GM12891 (cell line): ENCODE measurements around the gene OLA1.
"Not testable (repeated sequence)": the region's sequence is repeated elsewhere in the genome, so short reads cannot be mapped to it uniquely, and the experiment has no call there.

Experiments
- DNase-seq: peaks from one replicate; pipeline ENCODE4 v3.0.0; 2011; ENCODE audit warnings: low spot score; ENCODE audit not compliant: insufficient read length
- FAIRE-seq: peaks from 2 replicates; lab custom pipeline; 2011; peaks lifted over from hg19 to GRCh38; lab: Jason Lieb, UNC
- PAX5 ChIP-seq: IDR thresholded peaks from 2 replicates; pipeline ENCODE4 v1.6.1; 2011; ENCODE audit warnings: low read length, moderate library complexity, mild to moderate bottlenecking; ENCODE audit not compliant: insufficient read depth, severe bottlenecking
- POLR2A ChIP-seq: IDR thresholded peaks from 2 replicates; pipeline ENCODE4 v1.6.1; 2011; ENCODE audit warnings: low read depth, low read length, control low read depth
- POLR2AphosphoS5 ChIP-seq: IDR thresholded peaks from 2 replicates; pipeline ENCODE4 v1.6.1; 2011; ENCODE audit warnings: low read depth, low read length, control low read depth
- POU2F2 ChIP-seq: IDR thresholded peaks from 2 replicates; pipeline ENCODE4 v1.6.1; 2011; ENCODE audit warnings: low read depth, mild to moderate bottlenecking, control low read depth, low read length, moderate library complexity
- SPI1 ChIP-seq: IDR thresholded peaks from 2 replicates; pipeline ENCODE4 v1.6.1; 2011; ENCODE audit warnings: low read depth, low read length, control low read depth
- TAF1 ChIP-seq: IDR thresholded peaks from 2 replicates; pipeline ENCODE4 v1.6.1; 2011; ENCODE audit warnings: low read depth, low read length, control low read depth

The OLA1 gene

GRCh38 chr2:174254267-174254666 lies 5.9 kb upstream of the OLA1 start:
- no peak for FAIRE-seq

GRCh38 chr2:174248998-174249592 lies 763 bp upstream of the OLA1 start:
- no peak for TF ChIP-seq POLR2A
- no peak for TF ChIP-seq PAX5
- no peak for TF ChIP-seq POU2F2
- TF ChIP-seq POLR2AphosphoS5, result no peak
- no peak for TF ChIP-seq TAF1
- TF ChIP-seq SPI1, result no peak
- FAIRE-seq (no peak), DNase-seq (no peak)

More at GRCh38 chr2:174254267-174254666, 5.9 kb upstream of the OLA1 start:
- DNase-seq, result no peak
- no peak for TF ChIP-seq POLR2A
- no peak for TF ChIP-seq POU2F2
- TF ChIP-seq PAX5, result no peak
- TF ChIP-seq TAF1, result no peak
- no peak for TF ChIP-seq POLR2AphosphoS5

- no peak for FAIRE-seq
- no peak for TF ChIP-seq POLR2AphosphoS5
- TF ChIP-seq SPI1, result no peak
- no peak for TF ChIP-seq TAF1
- no peak for TF ChIP-seq POLR2A
- TF ChIP-seq POU2F2, result no peak
- TF ChIP-seq PAX5, result no peak
- peak; percentile 17 for DNase-seq
Observed at GRCh38 chr2:174247474-174248186, 702 bp downstream of the OLA1 start.

- TF ChIP-seq TAF1 (no peak), SPI1 (no peak)
- DNase-seq (no peak), FAIRE-seq (no peak)
Observed at GRCh38 chr2:174246944-174247381, 1.4 kb downstream of the OLA1 start.

- not testable (repeated sequence) for FAIRE-seq, DNase-seq
Observed at GRCh38 chr2:174245628-174246027, 2.7 kb downstream of the OLA1 start.

GRCh38 chr2:174245065-174245464 lies 3.3 kb downstream of the OLA1 start:
- TF ChIP-seq TAF1 (no peak), PAX5 (no peak), SPI1 (no peak), POLR2A (no peak), POLR2AphosphoS5 (no peak), POU2F2 (no peak)
- FAIRE-seq (no peak), DNase-seq (no peak)

GRCh38 chr2:174243812-174244211 lies 4.5 kb downstream of the OLA1 start:
- DNase-seq, result no peak
- TF ChIP-seq POLR2AphosphoS5, result no peak
- no peak for FAIRE-seq

- TF ChIP-seq POU2F2, result no peak
- no peak for TF ChIP-seq POLR2AphosphoS5
- TF ChIP-seq TAF1, result no peak
- TF ChIP-seq SPI1, result no peak
- DNase-seq, result no peak
- no peak for FAIRE-seq
Observed at GRCh38 chr2:174240097-174240496, 8.2 kb downstream of the OLA1 start.

- TF ChIP-seq POLR2A (no peak), TAF1 (no peak), SPI1 (no peak), POU2F2 (no peak), PAX5 (no peak), POLR2AphosphoS5 (no peak)
- FAIRE-seq (no peak), DNase-seq (no peak)
Observed at GRCh38 chr2:174236429-174236828, 11.9 kb downstream of the OLA1 start.

- FAIRE-seq, result no peak
Observed at GRCh38 chr2:174235680-174236079, 12.7 kb downstream of the OLA1 start.

GRCh38 chr2:174233771-174234275 lies 14.5 kb downstream of the OLA1 start:
- TF ChIP-seq TAF1 (no peak), SPI1 (peak; percentile 72)
- FAIRE-seq (no peak), DNase-seq (no peak)

More at GRCh38 chr2:174235680-174236079, 12.7 kb downstream of the OLA1 start:
- no peak for DNase-seq
- TF ChIP-seq TAF1 (no peak), SPI1 (no peak), POLR2AphosphoS5 (no peak), POLR2A (no peak), POU2F2 (no peak), PAX5 (no peak)
